Measurements from ENCODE around the gene MAFG. TPM values are rescaled to one million over a fixed set of nuclear protein-coding genes. Genes with fewer than 3 reads are reported as not detected.

The MAFG gene
- total and polyA plus RNA-seq, 2 experiments from 2014 or later = 17.2 to 33.4 TPM

- Mint-ChIP-seq H3K9me3 (no peaks in the 10 kb centered on the region), H3K36me3 (ENCODE audit: low read depth) (peaks cover 18% of the 10 kb centered on the region), H3K4me3 (no peak overlapping the region), H3K27ac (no peak overlapping the region), H3K27me3 (ENCODE audit: insufficient read depth, low read depth, poor library complexity) (peaks cover 9% of the 10 kb centered on the region), H3K4me1 (peaks cover 3% of the 10 kb centered on the region; the same call in 1 of the 3 replicates)
- TF ChIP-seq STAT1 (IDR thresholded peaks at IDR 0.05; ENCODE audit: unreplicated experiment) = no peak
- TF ChIP-seq CTCF (conservative IDR thresholded peaks at IDR 0.05; ENCODE audit: low read depth in 2 of 2) = no peak
- no peak for TF ChIP-seq ETS1 (IDR thresholded peaks at IDR 0.05)
- no peak for TF ChIP-seq EZH2 (IDR thresholded peaks at IDR 0.05; ENCODE audit: low read depth, unreplicated experiment)
- TF ChIP-seq ZNF114 (CRISPR knock-in tag; IDR thresholded peaks at IDR 0.05) = no peak
- no peak for TF ChIP-seq CREB1 (CRISPR knock-in tag; IDR thresholded peaks at IDR 0.05; ENCODE audit: low read depth)
- no peak for TF ChIP-seq REST (IDR thresholded peaks at IDR 0.05; ENCODE audit: unreplicated experiment)
- TF ChIP-seq NANOG (IDR thresholded peaks at IDR 0.05; ENCODE audit: borderline replicate concordance) = no peak
- TF ChIP-seq ZNF462 (CRISPR knock-in tag; IDR thresholded peaks at IDR 0.05) = no peak
- no peak for ATAC-seq
- no peak overlapping the region for H2AFZ ChIP-seq
- peaks cover 6% of the 10 kb centered on the region for H3K4me1 ChIP-seq (ENCODE audit: insufficient read depth)
- H3K36me3 ChIP-seq (ENCODE audit: insufficient read depth) = peaks cover 6% of the 10 kb centered on the region; the same call in 1 of the 2 replicates
- H3K4me3 ChIP-seq = no peak overlapping the region
- H3K4me2 ChIP-seq = no peak overlapping the region
- H3K27ac ChIP-seq (ENCODE audit: low read depth) = no peak overlapping the region
- H4K20me1 ChIP-seq (replicated peaks; ENCODE audit: insufficient read depth) = peaks cover 9% of the 10 kb centered on the region
- H3K79me2 ChIP-seq (replicated peaks; ENCODE audit: insufficient read depth) = peaks cover 7% of the 10 kb centered on the region
- no peaks in the 10 kb centered on the region for H3K9me2 ChIP-seq (ENCODE audit: insufficient read depth)
- no peaks in the 10 kb centered on the region for H3K27me3 ChIP-seq (ENCODE audit: insufficient read depth)
- H3F3A ChIP-seq (replicated peaks; ENCODE audit: low read depth) = peaks cover 22% of the 10 kb centered on the region
- DNase-seq (ENCODE audit: low spot score) = no peak
Measured at GRCh38 chr17:81909231-81909630, 18.3 kb downstream of the MAFG start.
